GM23248 (cell line): Measurements from ENCODE around the gene MMP17.

Source experiments
- EZH2 ChIP-seq: fragments of 200-600 bp; sonication (generic); IDR thresholded peaks from 2 replicates; pipeline ENCODE4 v1.6.1; 2018; ENCODE audit warnings: antibody characterized with exemption, mild to moderate bottlenecking; ENCODE audit not compliant: insufficient read depth, poor library complexity, severe bottlenecking
- EZH2phosphoT487 ChIP-seq: fragments of 200-600 bp; sonication (generic); IDR thresholded peaks from 2 replicates; pipeline ENCODE4 v1.6.1; 2018; ENCODE audit warnings: antibody characterized with exemption, moderate library complexity, mild to moderate bottlenecking, low read depth; ENCODE audit not compliant: insufficient read depth

GRCh38 chr12:131803961-131804521 is 24.2 kb upstream of the MMP17 start:
- TF ChIP-seq EZH2 (no peak), EZH2phosphoT487 (no peak)
